Spinal cord (tissue), 10 donors: Measurements from ENCODE around the gene MARCHF9. TPM values are rescaled to one million over a fixed set of nuclear protein-coding genes. Genes with fewer than 3 reads are reported as not detected.

Experiments
- DNase-seq, 6 donors: peaks; one replicate each; pipeline versions ENCODE4 v3.0.0 to v3.0.0-alpha.2; 2013 to 2015; ENCODE audit warnings: low spot score in 6 of 6, low read depth in 4 of 6
- H3K27ac ChIP-seq: one replicate; pipeline ENCODE4 v1.5.1; 2013; ENCODE audit warnings: low read depth, low read length, control low read depth
- H3K27me3 ChIP-seq: one replicate; pipeline ENCODE4 v1.6.1; 2013; ENCODE audit warnings: low read length; ENCODE audit not compliant: control insufficient read depth, insufficient read depth
- H3K36me3 ChIP-seq: one replicate; pipeline ENCODE4 v1.6.1; 2013; ENCODE audit warnings: low read length; ENCODE audit not compliant: control insufficient read depth, insufficient read depth
- H3K4me1 ChIP-seq: one replicate; pipeline ENCODE4 v1.6.1; 2013; ENCODE audit warnings: low read length; ENCODE audit not compliant: control insufficient read depth, insufficient read depth
- H3K4me3 ChIP-seq: one replicate; pipeline ENCODE4 v1.5.1; 2013; ENCODE audit warnings: low read depth, low read length, control low read depth
- H3K9me3 ChIP-seq: one replicate; pipeline ENCODE4 v1.6.1; 2013; ENCODE audit warnings: low read length; ENCODE audit not compliant: control insufficient read depth, insufficient read depth
- WGBS: methylation state at CpG from one replicate; pipeline ENCODE4 v1.1.5; 2013; ENCODE audit warnings: missing lambda C conversion rate; ENCODE audit not compliant: insufficient coverage; 5-methylcytosine and 5-hydroxymethylcytosine counted together
- polyA plus RNA-seq, 2 donors: library from polyadenylated mRNA; unstranded; fragments of 120-200 nt; gene quantifications; one replicate each; pipeline ENCODE4 v1.2.1, GENCODE V29; 2013; ENCODE audit not compliant: insufficient read length in 2 of 2
- total RNA-seq, 2 donors: library from RNA; depleted of rRNA in 1 of 2; stranded (reverse); fragments of 120-200 nt in 1 of 2; fragments of >200 nt in 1 of 2; gene quantifications; one replicate each; pipeline versions ENCODE4 v1.2.3 to v1.2.4, GENCODE V29; 2013 to 2014
- donor health status: healthy.

MARCHF9 gene
- total and polyA plus RNA-seq, 4 donors, result 13.0 to 47.7 (median 28.4) TPM

- WGBS, result 74% methylated on average over 12 of the region's 19 CpGs
- DNase-seq, result no peak
- peaks cover 55% of the 10 kb centered on the region for H3K27me3 ChIP-seq
- H3K36me3 ChIP-seq, result peaks cover 66% of the 10 kb centered on the region
- H3K27ac ChIP-seq, result no peak overlapping the region
- H3K9me3 ChIP-seq, result no peaks in the 10 kb centered on the region
- H3K4me1 ChIP-seq, result peaks cover 27% of the 10 kb centered on the region
- no peak overlapping the region for H3K4me3 ChIP-seq
These were observed 23.4 kb upstream of the MARCHF9 start for GRCh38 chr12:57731411-57732080.

- 67% methylated on average over 4 of the region's 4 CpGs for WGBS
- DNase-seq, result no peak
- H3K36me3 ChIP-seq, result peaks cover 64% of the 10 kb centered on the region
- H3K9me3 ChIP-seq, result no peaks in the 10 kb centered on the region
- peaks cover 56% of the 10 kb centered on the region for H3K27me3 ChIP-seq
- no peak overlapping the region for H3K27ac ChIP-seq
- H3K4me3 ChIP-seq, result no peak overlapping the region
- peaks cover 27% of the 10 kb centered on the region for H3K4me1 ChIP-seq
These were observed 22.6 kb upstream of the MARCHF9 start for GRCh38 chr12:57732270-57732669.

GRCh38 chr12:57732726-57733593, 21.9 kb upstream of the MARCHF9 start:
- Histone ChIP-seq H3K4me1 (peaks cover 25% of the 10 kb centered on the region), H3K36me3 (peaks cover 58% of the 10 kb centered on the region), H3K27ac (no peak overlapping the region), H3K27me3 (peaks cover 54% of the 10 kb centered on the region), H3K4me3 (no peak overlapping the region), H3K9me3 (no peaks in the 10 kb centered on the region)
- DNase-seq, result no peak
- 69% methylated on average over 3 of the region's 11 CpGs for WGBS

GRCh38 chr12:57733928-57734327, 21.0 kb upstream of the MARCHF9 start:
- H3K27me3 ChIP-seq, result peaks cover 60% of the 10 kb centered on the region
- H3K27ac ChIP-seq, result no peak overlapping the region
- H3K36me3 ChIP-seq, result peaks cover 51% of the 10 kb centered on the region
- peaks cover 31% of the 10 kb centered on the region for H3K4me1 ChIP-seq
- no peaks in the 10 kb centered on the region for H3K9me3 ChIP-seq
- no peak overlapping the region for H3K4me3 ChIP-seq
- DNase-seq, result no peak
- WGBS, result 69% methylated on average over 6 of the region's 6 CpGs

- no peak overlapping the region for H3K27ac ChIP-seq
- DNase-seq, result no peak
- H3K9me3 ChIP-seq, result no peaks in the 10 kb centered on the region
- WGBS, result 88% methylated on average over 2 of the region's 4 CpGs
- peaks cover 37% of the 10 kb centered on the region for H3K4me1 ChIP-seq
- no peak overlapping the region for H3K4me3 ChIP-seq
- H3K27me3 ChIP-seq, result peaks cover 65% of the 10 kb centered on the region
- peaks cover 46% of the 10 kb centered on the region for H3K36me3 ChIP-seq
These were observed 20.3 kb upstream of the MARCHF9 start for GRCh38 chr12:57734591-57734990.

GRCh38 chr12:57735198-57735855, 19.6 kb upstream of the MARCHF9 start:
- peaks cover 43% of the 10 kb centered on the region for H3K36me3 ChIP-seq
- no peaks in the 10 kb centered on the region for H3K9me3 ChIP-seq
- peak overlapping the region; percentile 11 for H3K4me3 ChIP-seq
- peaks cover 44% of the 10 kb centered on the region for H3K4me1 ChIP-seq
- peak in 2 of 6 donors; percentile 66 to 82 for DNase-seq
- H3K27me3 ChIP-seq, result peaks cover 72% of the 10 kb centered on the region
- no CpG with 5 or more reads among the region's 8 CpGs for WGBS
- no peak overlapping the region for H3K27ac ChIP-seq

- peak overlapping the region; percentile 11 for H3K4me3 ChIP-seq
- WGBS, result 4% methylated on average over 33 of the region's 49 CpGs
- no peaks in the 10 kb centered on the region for H3K9me3 ChIP-seq
- H3K27me3 ChIP-seq, result peaks cover 80% of the 10 kb centered on the region
- DNase-seq, result peak in 2 of 6 donors; percentile 67 to 68
- H3K4me1 ChIP-seq, result peaks cover 47% of the 10 kb centered on the region
- H3K27ac ChIP-seq, result no peak overlapping the region
- H3K36me3 ChIP-seq, result peaks cover 35% of the 10 kb centered on the region
These were observed 18.8 kb upstream of the MARCHF9 start for GRCh38 chr12:57735952-57736740.

GRCh38 chr12:57736741-57737466, 18.0 kb upstream of the MARCHF9 start:
- peaks cover 47% of the 10 kb centered on the region for H3K4me1 ChIP-seq
- peak overlapping the region; percentile 13 for H3K4me3 ChIP-seq
- DNase-seq, result peak in 1 of 6 donors; percentile 21
- no peak overlapping the region for H3K27ac ChIP-seq
- H3K27me3 ChIP-seq, result peaks cover 83% of the 10 kb centered on the region
- H3K9me3 ChIP-seq, result no peaks in the 10 kb centered on the region
- H3K36me3 ChIP-seq, result peaks cover 28% of the 10 kb centered on the region
- WGBS, result 6% methylated on average over 31 of the region's 31 CpGs
